Neural cell (in vitro differentiated cells): ENCODE data around the gene GBE1.

Experiments
- EP300 ChIP-seq: fragments of 450-650 bp; conservative IDR thresholded peaks from 2 replicates; pipeline ENCODE4 v1.6.1; 2014; ENCODE audit warnings: antibody characterized with exemption, mild to moderate bottlenecking, moderate library complexity; ENCODE audit not compliant: poor library complexity, severe bottlenecking
- EZH2 ChIP-seq: fragments of 200-600, 300-800 bp; shearing (Covaris generic), sonication (generic); IDR thresholded peaks from 2 replicates; pipeline ENCODE4 v1.6.1; 2014; ENCODE audit warnings: antibody characterized with exemption, low read length, borderline replicate concordance, mild to moderate bottlenecking; ENCODE audit not compliant: insufficient read depth, poor library complexity, severe bottlenecking
- POLR2AphosphoS5 ChIP-seq: IDR thresholded peaks from 2 replicates; pipeline ENCODE4 v1.6.1; 2012
- SMC3 ChIP-seq: fragments of 450-650 bp; conservative IDR thresholded peaks from 2 replicates; pipeline ENCODE4 v1.6.1; 2014; ENCODE audit warnings: antibody characterized with exemption, mild to moderate bottlenecking, moderate library complexity; ENCODE audit not compliant: poor library complexity
- TAF1 ChIP-seq: IDR thresholded peaks from 2 replicates; pipeline ENCODE4 v1.6.1; 2012; ENCODE audit warnings: low read depth
- TF ChIP-seq, protein P1 (sequence below): fragments of 450-650 bp; IDR thresholded peaks from 2 replicates; pipeline ENCODE4 v1.5.1; 2014; ENCODE audit warnings: antibody characterized with exemption, mild to moderate bottlenecking, moderate library complexity; ENCODE audit not compliant: poor library complexity, severe bottlenecking
- TF ChIP-seq, protein P2 (sequence below): IDR thresholded peaks from 2 replicates; pipeline ENCODE4 v1.6.1; 2012; ENCODE audit warnings: borderline replicate concordance

DNA sequence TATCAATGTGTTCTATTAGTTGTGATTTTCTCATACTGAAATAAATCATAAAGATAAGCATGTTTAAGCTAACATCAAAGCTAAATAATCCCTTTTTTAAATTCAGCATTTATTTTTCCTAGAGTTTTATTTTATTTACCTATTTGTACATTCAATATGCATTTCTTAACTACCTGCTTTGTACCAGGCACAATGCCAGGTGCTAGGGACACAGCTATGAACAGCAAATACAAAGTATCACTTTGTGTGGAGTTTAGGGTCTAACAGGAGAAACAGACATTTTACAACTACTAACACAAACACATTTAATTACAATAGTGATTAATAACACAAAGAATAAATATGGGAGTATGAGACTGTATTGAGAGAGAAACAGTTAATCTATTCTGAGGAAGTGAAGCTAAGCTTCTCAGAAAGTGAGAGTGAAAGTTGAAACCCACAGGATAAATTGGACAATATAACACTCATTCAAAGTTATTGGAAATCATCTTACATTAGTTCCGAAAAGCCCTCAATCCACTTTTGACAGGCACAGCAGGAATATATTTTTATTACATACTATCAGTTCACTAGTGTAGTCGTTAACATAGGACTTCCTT lies 159.6 kb downstream of the GBE1 start:
- TF ChIP-seq SMC3 (no peak), EP300 (no peak), EZH2 (no peak), TAF1 (no peak), POLR2AphosphoS5 (no peak)
- TF ChIP-seq, protein P1, sequence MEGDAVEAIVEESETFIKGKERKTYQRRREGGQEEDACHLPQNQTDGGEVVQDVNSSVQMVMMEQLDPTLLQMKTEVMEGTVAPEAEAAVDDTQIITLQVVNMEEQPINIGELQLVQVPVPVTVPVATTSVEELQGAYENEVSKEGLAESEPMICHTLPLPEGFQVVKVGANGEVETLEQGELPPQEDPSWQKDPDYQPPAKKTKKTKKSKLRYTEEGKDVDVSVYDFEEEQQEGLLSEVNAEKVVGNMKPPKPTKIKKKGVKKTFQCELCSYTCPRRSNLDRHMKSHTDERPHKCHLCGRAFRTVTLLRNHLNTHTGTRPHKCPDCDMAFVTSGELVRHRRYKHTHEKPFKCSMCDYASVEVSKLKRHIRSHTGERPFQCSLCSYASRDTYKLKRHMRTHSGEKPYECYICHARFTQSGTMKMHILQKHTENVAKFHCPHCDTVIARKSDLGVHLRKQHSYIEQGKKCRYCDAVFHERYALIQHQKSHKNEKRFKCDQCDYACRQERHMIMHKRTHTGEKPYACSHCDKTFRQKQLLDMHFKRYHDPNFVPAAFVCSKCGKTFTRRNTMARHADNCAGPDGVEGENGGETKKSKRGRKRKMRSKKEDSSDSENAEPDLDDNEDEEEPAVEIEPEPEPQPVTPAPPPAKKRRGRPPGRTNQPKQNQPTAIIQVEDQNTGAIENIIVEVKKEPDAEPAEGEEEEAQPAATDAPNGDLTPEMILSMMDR: no peak
- TF ChIP-seq, protein P2, sequence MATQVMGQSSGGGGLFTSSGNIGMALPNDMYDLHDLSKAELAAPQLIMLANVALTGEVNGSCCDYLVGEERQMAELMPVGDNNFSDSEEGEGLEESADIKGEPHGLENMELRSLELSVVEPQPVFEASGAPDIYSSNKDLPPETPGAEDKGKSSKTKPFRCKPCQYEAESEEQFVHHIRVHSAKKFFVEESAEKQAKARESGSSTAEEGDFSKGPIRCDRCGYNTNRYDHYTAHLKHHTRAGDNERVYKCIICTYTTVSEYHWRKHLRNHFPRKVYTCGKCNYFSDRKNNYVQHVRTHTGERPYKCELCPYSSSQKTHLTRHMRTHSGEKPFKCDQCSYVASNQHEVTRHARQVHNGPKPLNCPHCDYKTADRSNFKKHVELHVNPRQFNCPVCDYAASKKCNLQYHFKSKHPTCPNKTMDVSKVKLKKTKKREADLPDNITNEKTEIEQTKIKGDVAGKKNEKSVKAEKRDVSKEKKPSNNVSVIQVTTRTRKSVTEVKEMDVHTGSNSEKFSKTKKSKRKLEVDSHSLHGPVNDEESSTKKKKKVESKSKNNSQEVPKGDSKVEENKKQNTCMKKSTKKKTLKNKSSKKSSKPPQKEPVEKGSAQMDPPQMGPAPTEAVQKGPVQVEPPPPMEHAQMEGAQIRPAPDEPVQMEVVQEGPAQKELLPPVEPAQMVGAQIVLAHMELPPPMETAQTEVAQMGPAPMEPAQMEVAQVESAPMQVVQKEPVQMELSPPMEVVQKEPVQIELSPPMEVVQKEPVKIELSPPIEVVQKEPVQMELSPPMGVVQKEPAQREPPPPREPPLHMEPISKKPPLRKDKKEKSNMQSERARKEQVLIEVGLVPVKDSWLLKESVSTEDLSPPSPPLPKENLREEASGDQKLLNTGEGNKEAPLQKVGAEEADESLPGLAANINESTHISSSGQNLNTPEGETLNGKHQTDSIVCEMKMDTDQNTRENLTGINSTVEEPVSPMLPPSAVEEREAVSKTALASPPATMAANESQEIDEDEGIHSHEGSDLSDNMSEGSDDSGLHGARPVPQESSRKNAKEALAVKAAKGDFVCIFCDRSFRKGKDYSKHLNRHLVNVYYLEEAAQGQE: no peak
